ENCODE data around the gene DDN. TPM values are rescaled to one million over a fixed set of nuclear protein-coding genes. Genes with fewer than 3 reads are reported as not detected.

DDN gene
- total RNA-seq, 1 experiment from 2014 or later: 0.51 TPM

DNA sequence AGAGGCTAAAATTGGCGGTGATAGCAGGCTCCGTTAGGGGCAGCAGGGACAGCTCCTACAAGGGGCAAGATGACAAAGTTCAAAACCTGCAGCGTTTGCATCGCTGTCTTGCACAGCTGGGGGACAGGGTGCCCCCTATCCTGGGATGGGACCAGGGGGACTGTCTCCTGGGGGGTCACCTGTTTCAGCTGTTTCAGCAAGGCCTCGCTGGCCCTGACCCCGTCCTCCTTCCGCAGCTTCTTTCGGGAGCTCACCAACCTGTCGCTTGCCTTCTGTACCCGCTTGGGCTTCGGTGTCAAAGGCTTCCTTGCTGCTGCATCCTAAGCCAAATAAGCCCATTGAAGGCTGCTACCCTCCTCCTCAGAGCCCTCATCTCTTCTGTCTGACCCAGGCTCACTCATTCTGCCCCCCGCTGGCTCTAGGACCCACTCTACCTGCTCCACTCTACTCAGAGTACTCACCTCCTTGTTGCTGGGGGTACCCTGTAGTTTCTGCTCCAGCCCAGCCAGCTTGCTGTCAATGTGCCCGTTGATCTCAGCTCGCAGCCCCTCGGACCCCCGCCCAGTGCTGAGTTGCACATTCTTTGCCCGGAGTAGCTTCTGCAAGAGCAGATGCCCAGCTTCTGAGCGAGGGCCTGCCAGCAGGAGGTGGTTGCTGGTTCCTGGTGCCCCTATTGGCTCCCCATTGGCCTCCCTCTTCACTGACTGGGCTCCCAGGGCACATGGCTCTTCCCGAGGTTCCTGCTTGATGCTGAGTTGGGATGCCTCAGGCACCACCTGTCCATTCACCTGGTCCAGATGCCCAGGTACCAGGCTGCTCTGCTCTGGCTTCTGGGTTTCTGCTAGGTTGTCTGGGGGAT lies 31.8 kb upstream of the DDN start:
- Histone ChIP-seq H3K27ac (ENCODE audit: low read length) (no peak overlapping the region), H3K36me3 (ENCODE audit: control insufficient read depth, insufficient read depth, low read length) (peaks cover 12% of the 10 kb centered on the region), H3K9me3 (ENCODE audit: control insufficient read depth, insufficient read depth, low read depth, low read length) (no peaks in the 10 kb centered on the region), H3K4me1 (ENCODE audit: control insufficient read depth, insufficient read depth, low read length) (no peaks in the 10 kb centered on the region), H3K4me3 (ENCODE audit: low read depth in 2 of 2, low read length in 2 of 2) (no peak overlapping the region), H3K27me3 (ENCODE audit: control insufficient read depth, insufficient read depth, low read length) (no peaks in the 10 kb centered on the region)
- intact Hi-C loops (cut with micrococcal nuclease; ENCODE audit: unreplicated experiment): no loop called here
- POLR2A ChIA-PET: interaction anchor here (0.5 to 0.6 kb wide), 2 partner anchors 11 to 83 kb away, joined by 3 to 14 read pairs; no protein-coding TSS in a partner anchor
- DNase-seq (ENCODE audit: low read depth, low spot score): no peak
- BruUV-seq (replicated peaks): no TSS peak
- TF ChIP-seq SIN3A (IDR thresholded peaks at IDR 0.05; ENCODE audit: borderline replicate concordance, insufficient read depth, low read depth, low read length) (no peak), TCF7L2 (IDR thresholded peaks at IDR 0.05; ENCODE audit: low read depth, low read length) (no peak), POLR2AphosphoS5 (IDR thresholded peaks at IDR 0.05; ENCODE audit: low read depth, low read length) (no peak)
- TF ChIP-seq, protein P1, sequence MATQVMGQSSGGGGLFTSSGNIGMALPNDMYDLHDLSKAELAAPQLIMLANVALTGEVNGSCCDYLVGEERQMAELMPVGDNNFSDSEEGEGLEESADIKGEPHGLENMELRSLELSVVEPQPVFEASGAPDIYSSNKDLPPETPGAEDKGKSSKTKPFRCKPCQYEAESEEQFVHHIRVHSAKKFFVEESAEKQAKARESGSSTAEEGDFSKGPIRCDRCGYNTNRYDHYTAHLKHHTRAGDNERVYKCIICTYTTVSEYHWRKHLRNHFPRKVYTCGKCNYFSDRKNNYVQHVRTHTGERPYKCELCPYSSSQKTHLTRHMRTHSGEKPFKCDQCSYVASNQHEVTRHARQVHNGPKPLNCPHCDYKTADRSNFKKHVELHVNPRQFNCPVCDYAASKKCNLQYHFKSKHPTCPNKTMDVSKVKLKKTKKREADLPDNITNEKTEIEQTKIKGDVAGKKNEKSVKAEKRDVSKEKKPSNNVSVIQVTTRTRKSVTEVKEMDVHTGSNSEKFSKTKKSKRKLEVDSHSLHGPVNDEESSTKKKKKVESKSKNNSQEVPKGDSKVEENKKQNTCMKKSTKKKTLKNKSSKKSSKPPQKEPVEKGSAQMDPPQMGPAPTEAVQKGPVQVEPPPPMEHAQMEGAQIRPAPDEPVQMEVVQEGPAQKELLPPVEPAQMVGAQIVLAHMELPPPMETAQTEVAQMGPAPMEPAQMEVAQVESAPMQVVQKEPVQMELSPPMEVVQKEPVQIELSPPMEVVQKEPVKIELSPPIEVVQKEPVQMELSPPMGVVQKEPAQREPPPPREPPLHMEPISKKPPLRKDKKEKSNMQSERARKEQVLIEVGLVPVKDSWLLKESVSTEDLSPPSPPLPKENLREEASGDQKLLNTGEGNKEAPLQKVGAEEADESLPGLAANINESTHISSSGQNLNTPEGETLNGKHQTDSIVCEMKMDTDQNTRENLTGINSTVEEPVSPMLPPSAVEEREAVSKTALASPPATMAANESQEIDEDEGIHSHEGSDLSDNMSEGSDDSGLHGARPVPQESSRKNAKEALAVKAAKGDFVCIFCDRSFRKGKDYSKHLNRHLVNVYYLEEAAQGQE (IDR thresholded peaks at IDR 0.05; ENCODE audit: insufficient read depth in 1 of 2, low read depth in 2 of 2, low read length in 1 of 2): no peak
- in situ Hi-C loops (cut with HindIII; ENCODE audit: low pct_unique_long_range_greater_than_20kb, low sequenced_read_pairs): no loop called here
- no peak for ATAC-seq
- CTCF ChIA-PET: no interaction called here

DNA sequence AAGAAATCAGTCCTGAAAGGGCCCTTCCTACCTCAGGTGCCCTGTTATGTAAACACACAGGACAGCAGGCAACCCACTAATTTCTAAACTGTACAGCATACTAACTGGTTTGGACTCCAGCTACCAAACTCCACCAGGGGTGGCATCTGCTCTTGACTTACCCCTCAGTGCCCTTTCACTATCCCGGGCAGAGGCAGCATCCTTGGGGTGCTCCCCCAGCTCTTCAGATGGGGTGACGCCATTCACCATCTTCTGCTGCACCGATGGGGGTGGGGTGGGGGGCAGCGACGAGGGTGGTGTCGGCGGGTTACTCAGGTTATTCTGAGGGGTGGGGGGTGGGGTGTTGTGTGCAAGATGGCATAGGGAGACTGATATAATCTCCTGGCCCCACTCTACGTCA lies 30.9 kb upstream of the DDN start:
- BruUV-seq (replicated peaks): no TSS peak
- DNase-seq (ENCODE audit: low read depth, low spot score) (no peak), ATAC-seq (no peak)
- peaks cover 20% of the 10 kb centered on the region for H3K36me3 ChIP-seq (ENCODE audit: control insufficient read depth, insufficient read depth, low read length)
- no peak overlapping the region for H3K27ac ChIP-seq (ENCODE audit: low read length)
- H3K4me3 ChIP-seq (ENCODE audit: low read depth in 2 of 2, low read length in 2 of 2): no peak overlapping the region
- TF ChIP-seq, protein P1 (IDR thresholded peaks at IDR 0.05; ENCODE audit: insufficient read depth in 1 of 2, low read depth in 2 of 2, low read length in 1 of 2): no peak
- TF ChIP-seq SIN3A (IDR thresholded peaks at IDR 0.05; ENCODE audit: borderline replicate concordance, insufficient read depth, low read depth, low read length): no peak
- TF ChIP-seq, protein P2, sequence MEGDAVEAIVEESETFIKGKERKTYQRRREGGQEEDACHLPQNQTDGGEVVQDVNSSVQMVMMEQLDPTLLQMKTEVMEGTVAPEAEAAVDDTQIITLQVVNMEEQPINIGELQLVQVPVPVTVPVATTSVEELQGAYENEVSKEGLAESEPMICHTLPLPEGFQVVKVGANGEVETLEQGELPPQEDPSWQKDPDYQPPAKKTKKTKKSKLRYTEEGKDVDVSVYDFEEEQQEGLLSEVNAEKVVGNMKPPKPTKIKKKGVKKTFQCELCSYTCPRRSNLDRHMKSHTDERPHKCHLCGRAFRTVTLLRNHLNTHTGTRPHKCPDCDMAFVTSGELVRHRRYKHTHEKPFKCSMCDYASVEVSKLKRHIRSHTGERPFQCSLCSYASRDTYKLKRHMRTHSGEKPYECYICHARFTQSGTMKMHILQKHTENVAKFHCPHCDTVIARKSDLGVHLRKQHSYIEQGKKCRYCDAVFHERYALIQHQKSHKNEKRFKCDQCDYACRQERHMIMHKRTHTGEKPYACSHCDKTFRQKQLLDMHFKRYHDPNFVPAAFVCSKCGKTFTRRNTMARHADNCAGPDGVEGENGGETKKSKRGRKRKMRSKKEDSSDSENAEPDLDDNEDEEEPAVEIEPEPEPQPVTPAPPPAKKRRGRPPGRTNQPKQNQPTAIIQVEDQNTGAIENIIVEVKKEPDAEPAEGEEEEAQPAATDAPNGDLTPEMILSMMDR (IDR thresholded peaks at IDR 0.05): no peak
- TF ChIP-seq POLR2AphosphoS5 (IDR thresholded peaks at IDR 0.05; ENCODE audit: low read depth, low read length): 0 out of 2 replicates have a peak, but pooled peaks have one; percentile 18
- TF ChIP-seq TCF7L2 (IDR thresholded peaks at IDR 0.05; ENCODE audit: low read depth, low read length): no peak
- ChIA-PET POLR2A (interaction anchor here (0.5 to 0.7 kb wide), 3 partner anchors 10 to 84 kb away, joined by 3 to 14 read pairs (median 5); no protein-coding TSS in a partner anchor), CTCF (interaction anchor here (1.1 kb wide), 1 partner anchor 14 kb away, joined by 6 read pairs; no protein-coding TSS in a partner anchor)
- H3K27me3 ChIP-seq (ENCODE audit: control insufficient read depth, insufficient read depth, low read length): no peaks in the 10 kb centered on the region
- no peaks in the 10 kb centered on the region for H3K9me3 ChIP-seq (ENCODE audit: control insufficient read depth, insufficient read depth, low read depth, low read length)
- in situ Hi-C loops (cut with HindIII; ENCODE audit: low pct_unique_long_range_greater_than_20kb, low sequenced_read_pairs) (no loop called here), intact Hi-C loops (cut with micrococcal nuclease; ENCODE audit: unreplicated experiment) (no loop called here)
- H3K4me1 ChIP-seq (ENCODE audit: control insufficient read depth, insufficient read depth, low read length): no peaks in the 10 kb centered on the region

All from Panc1 (cell line).